GOT3 (cell line): ENCODE measurements around the gene PWP2.
"Not testable (repeated sequence)": the region's sequence is repeated elsewhere in the genome, so short reads cannot be mapped to it uniquely, and the experiment has no call there.

Experiments used
- DNase-seq: peaks from one replicate; lab custom pipeline; 2025; ENCODE audit warnings: mixed read lengths; lab: John Stamatoyannopoulos, UW

The PWP2 gene

GRCh38 chr21:44107026-44107501, at the start of gene PWP2:
Gene PWP2, plus strand, starts transcription at chr21:44107399. Its CDS starts 18 bp downstream, at chr21:44107417.
- DNase-seq, result not testable (repeated sequence)

- no peak for DNase-seq
Measured at GRCh38 chr21:44057960-44058651, 49.1 kb upstream of the PWP2 start.

GRCh38 chr21:44058652-44058964, 48.6 kb upstream of the PWP2 start:
- DNase-seq, result no peak

DNA sequence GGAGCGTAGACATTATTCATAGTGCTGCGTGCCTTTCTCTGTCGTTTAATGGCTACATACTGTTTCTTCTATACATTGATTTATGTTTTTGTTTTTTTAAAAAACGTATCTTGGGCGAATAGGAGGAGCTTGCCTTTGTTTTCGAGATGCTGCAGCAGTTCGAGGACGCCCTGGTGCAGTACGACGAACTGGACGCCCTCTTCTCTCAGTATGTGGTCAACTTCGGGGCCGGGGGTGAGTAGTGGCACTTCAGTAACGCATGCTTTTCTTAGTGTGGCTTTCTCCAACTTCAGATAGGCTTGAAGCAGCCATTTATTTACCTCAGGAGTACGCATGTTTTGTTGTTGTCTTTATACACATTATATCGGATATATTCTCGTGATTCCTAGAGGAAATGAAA, 48.2 kb upstream of the PWP2 start:
- DNase-seq, result no peak

DNA sequence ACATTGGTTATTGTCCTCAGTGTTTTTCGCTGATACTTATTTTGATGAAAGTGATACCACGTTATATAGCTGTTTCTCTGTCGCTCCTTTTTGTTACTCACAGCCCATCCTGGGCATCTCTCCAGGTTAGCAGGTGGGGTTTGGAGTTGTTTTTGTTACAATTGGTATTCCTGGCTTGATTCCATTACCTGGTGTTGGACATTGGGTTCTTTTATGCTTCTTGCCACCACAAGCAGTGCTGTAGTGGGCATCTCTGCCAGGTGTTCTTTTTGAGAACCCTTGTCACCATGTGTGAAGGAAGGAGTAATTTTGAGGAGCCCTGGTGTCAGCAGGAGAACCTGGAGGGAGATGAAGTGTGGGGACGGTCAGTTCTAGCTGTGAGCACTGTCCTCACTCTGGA, 47.5 kb upstream of the PWP2 start:
- DNase-seq, result no peak

DNA sequence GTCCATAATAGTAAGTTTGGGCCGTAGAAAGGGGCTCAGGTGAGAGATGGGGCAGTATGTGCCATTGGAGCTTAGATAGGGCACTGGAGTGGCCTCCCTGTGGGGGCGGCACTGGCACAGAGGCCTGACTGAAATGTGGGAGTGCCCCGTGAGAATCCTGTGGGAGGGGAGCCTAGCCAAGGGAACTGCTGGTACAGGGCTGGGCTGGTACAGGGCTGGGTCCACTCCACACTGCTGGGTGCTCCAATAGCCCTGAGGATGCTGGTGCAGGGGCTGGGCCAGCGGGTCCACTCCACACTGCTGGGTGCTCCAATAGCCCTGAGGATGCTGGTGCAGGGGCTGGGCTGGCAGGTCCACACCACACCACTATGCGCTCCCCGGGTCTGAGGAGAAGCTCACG, 44.8 kb upstream of the PWP2 start:
- no peak for DNase-seq

- no peak for DNase-seq
Measured at GRCh38 chr21:44063151-44063912, 43.9 kb upstream of the PWP2 start.

GRCh38 chr21:44064852-44065403, 42.3 kb upstream of the PWP2 start:
- no peak for DNase-seq

DNA sequence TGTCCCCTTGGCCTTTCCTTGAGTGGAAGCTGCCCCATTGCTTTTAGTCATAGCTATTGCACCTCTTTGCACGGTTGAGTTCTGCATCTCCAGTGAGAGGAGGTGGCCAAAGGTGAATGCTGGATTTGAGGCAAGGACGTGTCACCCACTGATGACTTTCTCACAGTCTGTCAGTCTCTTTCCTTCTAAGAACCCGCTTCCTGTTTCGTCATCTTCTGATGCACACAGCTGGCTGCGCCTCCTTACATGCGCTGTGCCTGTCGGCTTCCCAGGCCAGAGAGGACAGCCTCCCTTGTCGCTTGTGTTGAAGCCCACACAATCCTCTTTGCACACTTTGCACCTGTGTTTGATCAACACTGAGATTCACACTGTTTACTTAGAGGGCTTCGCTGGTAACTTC, 41.8 kb upstream of the PWP2 start:
- no peak for DNase-seq

- DNase-seq, result no peak
Measured at GRCh38 chr21:44066116-44066515, 41.1 kb upstream of the PWP2 start.

DNA sequence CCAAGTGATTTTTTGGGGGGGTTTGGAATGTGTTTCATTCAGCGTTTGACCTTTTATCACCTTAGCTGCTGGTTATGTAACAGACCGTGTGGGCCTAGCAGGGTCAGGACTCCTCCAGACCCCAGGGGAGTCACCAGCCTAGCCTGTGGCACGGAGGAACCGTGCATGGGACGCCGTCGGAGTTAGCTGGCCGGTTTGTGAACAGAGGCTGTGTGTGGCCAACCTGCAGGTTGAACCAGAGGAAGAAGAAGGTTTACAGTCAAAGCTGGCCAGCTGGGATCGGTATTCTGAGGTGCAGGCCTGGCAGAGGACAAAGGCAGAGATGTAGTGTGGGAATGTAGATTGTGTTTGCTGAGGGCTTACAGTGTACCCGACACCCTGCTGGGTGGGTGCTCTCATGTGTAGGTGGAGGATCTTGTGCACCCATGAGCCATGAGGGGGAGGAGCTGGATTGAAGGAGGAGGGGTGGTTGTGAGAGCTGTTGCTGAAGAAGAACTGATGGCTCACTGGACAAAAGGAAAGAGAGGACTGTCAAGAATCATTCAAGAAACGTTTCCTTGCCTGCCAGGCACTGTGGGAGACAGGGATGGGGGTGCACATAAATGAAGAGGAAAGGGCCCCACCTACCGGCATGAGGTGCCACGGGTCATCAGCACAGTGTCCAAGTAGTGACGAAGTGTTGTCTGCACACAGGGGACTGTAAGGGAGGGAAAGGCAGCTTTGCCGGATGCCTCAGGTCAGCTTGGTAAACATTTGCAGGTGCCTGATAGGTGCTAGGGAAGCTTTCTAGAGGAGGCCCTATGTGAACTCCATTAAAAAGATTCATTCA, 40.0 kb upstream of the PWP2 start:
- DNase-seq, result no peak

- DNase-seq, result no peak
Measured at GRCh38 chr21:44070391-44070790, 36.8 kb upstream of the PWP2 start.

DNA sequence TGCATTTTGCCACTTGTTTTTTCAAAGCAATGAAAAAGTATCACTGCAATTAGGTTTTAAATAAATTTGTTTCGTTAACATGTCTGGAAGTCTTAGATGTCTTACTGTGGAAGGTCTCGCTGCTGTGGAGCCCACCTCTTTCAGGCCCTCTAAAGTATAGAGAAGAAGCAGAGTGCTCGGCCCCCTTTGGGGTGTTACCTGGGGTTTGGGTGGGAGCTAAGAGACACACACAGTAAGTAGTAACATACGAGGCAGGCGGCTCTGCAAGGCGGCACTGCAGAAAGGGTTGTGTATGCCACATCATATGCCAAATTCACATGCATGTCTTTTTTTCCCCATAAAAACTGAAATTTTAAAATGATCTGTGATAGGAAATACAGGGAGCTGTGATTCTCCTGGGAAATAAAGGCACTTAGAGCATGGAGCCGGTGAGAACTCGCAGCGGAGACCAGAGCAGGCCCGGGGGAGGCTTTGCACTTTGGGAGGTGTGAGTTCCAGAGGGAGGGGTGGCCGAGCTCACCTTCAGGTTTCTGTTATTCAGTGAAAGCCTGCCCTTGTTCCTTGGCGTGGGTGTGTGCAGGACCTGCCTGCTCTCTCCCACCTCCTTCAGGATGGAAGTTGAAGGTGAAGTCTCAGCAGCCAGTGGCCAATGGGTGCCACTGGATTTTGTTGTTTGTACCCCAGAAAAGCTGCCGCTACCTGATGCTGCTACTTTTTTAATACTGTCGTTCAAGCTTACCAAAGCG, 35.7 kb upstream of the PWP2 start:
- no peak for DNase-seq

GRCh38 chr21:44072111-44072510, 35.1 kb upstream of the PWP2 start:
- DNase-seq, result no peak

DNA sequence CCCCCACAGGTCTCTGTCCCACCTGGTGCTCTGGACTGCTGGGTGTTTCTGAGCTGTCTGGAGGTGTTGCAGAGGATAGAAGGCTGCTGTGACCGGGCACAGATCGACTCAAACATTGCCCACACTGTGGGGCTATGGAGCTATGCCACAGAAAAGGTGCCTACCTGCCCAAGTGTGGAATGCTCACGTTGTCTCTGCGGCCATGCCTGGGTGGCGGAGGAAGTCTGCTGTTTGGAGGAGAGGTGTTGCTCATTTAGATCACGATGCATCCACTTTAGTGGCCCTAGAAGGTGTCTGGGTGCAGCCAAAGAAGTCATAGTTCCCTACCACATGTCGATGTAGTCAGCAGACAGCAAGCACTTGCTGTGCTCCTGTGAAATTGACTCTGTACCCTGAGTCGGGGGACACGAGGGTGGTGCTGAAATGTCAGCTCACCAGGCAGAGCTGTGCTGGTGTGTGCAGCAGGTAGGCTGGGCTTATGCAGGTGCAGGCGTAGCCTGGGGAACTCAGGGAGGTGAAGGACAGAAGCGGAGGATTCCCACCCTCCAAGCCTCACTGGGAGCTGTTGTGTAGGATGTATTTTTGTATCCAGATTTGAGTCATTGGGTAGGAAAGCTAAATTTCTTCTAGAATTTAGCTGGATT, 32.8 kb upstream of the PWP2 start:
- no peak for DNase-seq

DNA sequence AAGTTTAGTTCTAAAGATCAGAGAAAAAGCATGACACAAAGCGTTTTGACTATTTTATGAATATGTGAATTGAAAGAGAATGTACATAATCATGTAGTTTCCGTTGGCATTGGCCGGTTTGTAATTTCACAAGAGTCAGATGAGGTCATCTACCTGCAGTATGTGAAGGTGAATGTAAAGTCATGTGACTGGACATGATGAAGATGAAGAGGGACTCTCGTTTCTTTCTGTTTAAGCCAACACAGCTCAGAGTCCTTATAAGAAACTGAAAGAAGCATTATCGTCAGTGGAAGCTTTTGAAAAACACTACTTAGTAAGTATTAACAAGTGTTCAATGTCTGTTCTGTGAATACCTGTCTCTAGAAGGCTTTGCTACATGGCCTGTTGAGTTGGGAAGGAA, 30.9 kb upstream of the PWP2 start:
- DNase-seq, result no peak

DNA sequence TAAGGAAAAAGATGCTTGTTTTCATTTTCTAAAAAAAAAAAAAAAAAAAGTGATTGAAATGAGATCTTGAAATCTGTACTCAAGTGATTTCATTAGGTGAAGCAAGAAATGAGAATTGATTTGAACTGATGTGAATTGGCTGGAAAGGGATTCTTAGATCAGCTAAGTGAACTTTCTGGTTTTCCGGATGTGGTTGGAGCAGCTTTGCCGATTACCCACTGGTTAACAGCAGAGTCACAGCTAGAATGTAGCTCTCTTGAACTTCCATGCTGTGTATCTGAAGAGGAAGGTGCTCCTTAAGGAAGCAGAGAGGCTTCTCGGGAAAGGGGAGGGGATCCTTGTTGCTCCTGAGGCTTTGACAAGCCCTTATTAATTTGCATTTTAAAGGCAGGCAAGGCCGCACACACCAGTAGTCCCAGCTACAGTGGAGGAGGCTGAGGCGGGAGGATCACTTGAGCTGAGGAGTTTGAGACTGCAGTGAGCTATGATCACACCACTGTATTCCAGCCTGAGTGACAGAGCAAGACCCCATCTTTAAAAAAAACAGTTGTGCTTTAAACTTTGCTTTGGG, 28.7 kb upstream of the PWP2 start:
- DNase-seq, result no peak

GRCh38 chr21:44079446-44079845, 27.8 kb upstream of the PWP2 start:
- DNase-seq, result no peak

DNA sequence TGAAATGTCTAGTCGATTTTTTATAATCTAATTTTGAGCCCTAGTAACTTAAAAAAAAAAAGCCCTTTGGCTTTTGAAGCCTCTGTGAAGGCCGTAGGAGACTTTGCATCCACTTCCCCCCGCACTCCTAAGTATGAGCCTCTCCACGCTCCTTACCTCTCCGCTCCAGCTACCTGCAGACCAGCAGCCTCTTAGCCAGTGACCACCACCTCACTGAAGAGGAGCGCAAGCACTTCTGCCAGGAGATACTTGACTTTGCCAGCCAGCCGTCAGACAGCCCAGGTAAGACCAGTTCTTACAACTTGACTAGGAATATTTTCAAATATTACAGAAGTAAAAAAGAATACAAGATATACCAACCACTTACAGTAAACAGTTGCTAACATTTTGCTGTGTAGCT, 27.4 kb upstream of the PWP2 start:
- no peak for DNase-seq

DNA sequence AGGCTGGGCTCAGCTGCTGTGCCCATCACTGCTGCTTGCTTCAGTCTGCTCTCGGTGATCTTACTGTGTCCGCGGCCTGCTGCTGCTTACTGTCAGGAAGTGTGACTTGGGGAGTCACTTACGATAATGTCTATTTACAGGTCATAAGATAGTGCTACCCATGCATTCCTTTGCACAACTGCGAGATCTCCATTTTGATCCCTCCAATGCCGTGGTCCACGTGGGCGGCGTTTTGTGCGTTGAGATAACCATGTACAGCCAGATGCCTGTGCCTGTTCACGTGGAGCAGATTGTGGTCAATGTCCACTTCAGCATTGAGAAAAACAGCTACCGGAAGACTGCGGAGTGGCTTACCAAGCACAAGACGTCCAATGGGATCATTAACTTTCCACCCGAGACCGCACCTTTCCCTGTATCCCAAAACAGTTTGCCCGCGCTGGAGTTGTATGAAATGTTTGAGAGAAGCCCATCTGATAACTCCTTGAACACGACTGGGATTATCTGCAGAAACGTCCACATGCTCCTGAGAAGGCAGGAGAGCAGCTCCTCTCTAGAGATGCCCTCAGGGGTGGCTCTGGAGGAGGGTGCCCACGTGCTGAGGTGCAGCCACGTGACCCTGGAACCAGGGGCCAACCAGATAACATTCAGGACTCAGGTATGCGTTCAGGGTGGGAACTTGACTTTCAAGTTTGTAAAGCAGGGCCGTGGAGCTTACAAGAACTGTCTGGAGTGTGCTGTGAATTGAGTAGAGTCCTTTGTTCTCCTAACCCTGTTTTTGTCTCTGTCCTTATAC, 24.4 kb upstream of the PWP2 start:
- no peak for DNase-seq
